Activated CD4-positive, alpha-beta T cell treated with anti-CD3 and anti-CD28 coated beads, Interleukin-2, amount 10 ng/mL, durations not matched to agents 7 days and 5 days (primary cell): Measurements from ENCODE around the gene TSNAX. TPM values are rescaled to one million over a fixed set of nuclear protein-coding genes. Genes with fewer than 3 reads are reported as not detected.

Experiments used
- CTCF ChIA-PET: fragments of 350-600 bp; sonication (Branson Sonifier 250); formaldehyde crosslinking; loops from one replicate; lab custom pipeline; 2021; ENCODE audit warnings: antibody characterized with exemption; lab: Charles Lee
- POLR2A ChIA-PET: fragments of 350-600 bp; sonication (Branson Sonifier 250); formaldehyde crosslinking; loops from one replicate; lab custom pipeline; 2021; ENCODE audit warnings: antibody characterized with exemption; lab: Charles Lee
- DNase-seq: peaks from one replicate; pipeline ENCODE4 v3.0.0-alpha.2; 2020
- H3K27ac Mint-ChIP-seq: one replicate; pipeline ENCODE4 v1.8.0; 2021; ENCODE audit warnings: mild to moderate bottlenecking, moderate library complexity, mixed read lengths
- H3K27me3 Mint-ChIP-seq: one replicate; pipeline ENCODE4 v1.8.0; 2021; ENCODE audit warnings: mixed read lengths
- H3K36me3 Mint-ChIP-seq: one replicate; pipeline ENCODE4 v1.8.0; 2021; ENCODE audit warnings: low read depth, mixed read lengths
- H3K4me1 Mint-ChIP-seq: one replicate; pipeline ENCODE4 v1.8.0; 2021; ENCODE audit warnings: mixed read lengths
- H3K4me3 Mint-ChIP-seq: one replicate; pipeline ENCODE4 v1.8.0; 2021; ENCODE audit warnings: mild to moderate bottlenecking, moderate library complexity, mixed read lengths
- H3K9me3 Mint-ChIP-seq: one replicate; pipeline ENCODE4 v1.8.0; 2021; ENCODE audit warnings: mixed read lengths
- total RNA-seq, 2 experiments: library from RNA; stranded (reverse); gene quantifications; one replicate each; pipeline ENCODE4 v1.2.3, GENCODE V29; 2021

TSNAX gene
- total RNA-seq, 2 experiments from 2014 or later = 44.5 to 49.3 TPM

GRCh38 chr1:231601824-231602672, 73.6 kb downstream of the TSNAX start:
- ChIA-PET CTCF (interaction anchor here (1.7 kb wide), 1 partner anchor 286 kb away, joined by 3 read pairs; no protein-coding TSS in a partner anchor), POLR2A (no interaction called here)
- Mint-ChIP-seq H3K4me3 (no peak overlapping the region), H3K27me3 (peaks cover 1% of the 10 kb centered on the region), H3K9me3 (no peaks in the 10 kb centered on the region), H3K27ac (no peak overlapping the region), H3K4me1 (peaks cover 16% of the 10 kb centered on the region), H3K36me3 (no peaks in the 10 kb centered on the region)
- no peak for DNase-seq

GRCh38 chr1:231602673-231602984, 74.2 kb downstream of the TSNAX start:
- Mint-ChIP-seq H3K4me1 (peaks cover 18% of the 10 kb centered on the region), H3K36me3 (no peaks in the 10 kb centered on the region), H3K4me3 (no peak overlapping the region), H3K27ac (no peak overlapping the region), H3K9me3 (no peaks in the 10 kb centered on the region), H3K27me3 (peaks cover 7% of the 10 kb centered on the region)
- DNase-seq = no peak
- POLR2A ChIA-PET = no interaction called here
- CTCF ChIA-PET = interaction anchor here (1.7 kb wide), 1 partner anchor 286 kb away, joined by 3 read pairs; no protein-coding TSS in a partner anchor

GRCh38 chr1:231603598-231604275, 75.3 kb downstream of the TSNAX start:
- CTCF ChIA-PET = interaction anchor here (0.7 to 1.7 kb wide), 8 partner anchors 8 to 266 kb away, joined by 3 to 4 read pairs (median 3); partner anchors contain the start of genes EXOC8 and SPRTN
- peaks cover 12% of the 10 kb centered on the region for H3K27me3 Mint-ChIP-seq

GRCh38 chr1:231604276-231604621, 75.8 kb downstream of the TSNAX start:
- ChIA-PET CTCF (interaction anchor here (1.7 kb wide), 1 partner anchor 74 kb away, joined by 3 read pairs; no protein-coding TSS in a partner anchor), POLR2A (no interaction called here)
- Mint-ChIP-seq H3K27ac (peak overlapping the region; percentile 88), H3K36me3 (peaks cover 1% of the 10 kb centered on the region), H3K27me3 (peaks cover 12% of the 10 kb centered on the region), H3K4me1 (peaks cover 18% of the 10 kb centered on the region), H3K4me3 (no peak overlapping the region), H3K9me3 (peaks cover 2% of the 10 kb centered on the region)
- DNase-seq = no peak

More at GRCh38 chr1:231603598-231604275, 75.3 kb downstream of the TSNAX start:
- Mint-ChIP-seq H3K4me3 (peak overlapping the region; percentile 88), H3K9me3 (no peaks in the 10 kb centered on the region), H3K36me3 (no peaks in the 10 kb centered on the region), H3K4me1 (peaks cover 18% of the 10 kb centered on the region), H3K27ac (peak overlapping the region; percentile 88)
- POLR2A ChIA-PET = no interaction called here
- DNase-seq = peak; percentile 54

- Mint-ChIP-seq H3K4me3 (no peak overlapping the region), H3K9me3 (peaks cover 2% of the 10 kb centered on the region), H3K27me3 (peaks cover 12% of the 10 kb centered on the region), H3K4me1 (peaks cover 22% of the 10 kb centered on the region), H3K36me3 (peaks cover 6% of the 10 kb centered on the region), H3K27ac (no peak overlapping the region)
- DNase-seq = no peak
- ChIA-PET POLR2A (no interaction called here), CTCF (interaction anchor here (1.5 to 1.9 kb wide), 3 partner anchors 12 to 290 kb away, joined by 6 to 9 read pairs (median 7); no protein-coding TSS in a partner anchor)
These were observed 77.0 kb downstream of the TSNAX start for GRCh38 chr1:231605149-231606100.

GRCh38 chr1:231606712-231607111, 78.2 kb downstream of the TSNAX start:
- ChIA-PET POLR2A (no interaction called here), CTCF (interaction anchor here (1.5 to 1.9 kb wide), 3 partner anchors 10 to 291 kb away, joined by 6 to 9 read pairs (median 7); no protein-coding TSS in a partner anchor)
- Mint-ChIP-seq H3K27ac (no peak overlapping the region), H3K4me3 (no peak overlapping the region), H3K36me3 (peaks cover 17% of the 10 kb centered on the region), H3K27me3 (peaks cover 14% of the 10 kb centered on the region), H3K4me1 (peaks cover 35% of the 10 kb centered on the region), H3K9me3 (peaks cover 8% of the 10 kb centered on the region)
- DNase-seq = no peak

GRCh38 chr1:231610388-231610787, 81.9 kb downstream of the TSNAX start:
- Mint-ChIP-seq H3K4me3 (no peak overlapping the region), H3K4me1 (peaks cover 57% of the 10 kb centered on the region), H3K9me3 (peaks cover 22% of the 10 kb centered on the region), H3K27ac (no peak overlapping the region), H3K27me3 (peaks cover 14% of the 10 kb centered on the region), H3K36me3 (peaks cover 35% of the 10 kb centered on the region)
- POLR2A ChIA-PET = no interaction called here
- CTCF ChIA-PET = interaction anchor here (0.5 to 2.0 kb wide), 4 partner anchors 11 to 396 kb away, joined by 3 to 4 read pairs (median 4); no protein-coding TSS in a partner anchor
- no peak for DNase-seq

- DNase-seq = no peak
- Mint-ChIP-seq H3K27me3 (peaks cover 14% of the 10 kb centered on the region), H3K4me1 (peaks cover 58% of the 10 kb centered on the region), H3K27ac (peak overlapping the region; percentile 61), H3K36me3 (peaks cover 38% of the 10 kb centered on the region), H3K9me3 (peaks cover 25% of the 10 kb centered on the region), H3K4me3 (no peak overlapping the region)
- CTCF ChIA-PET = interaction anchor here (0.5 kb wide), 1 partner anchor 396 kb away, joined by 3 read pairs; no protein-coding TSS in a partner anchor
- POLR2A ChIA-PET = no interaction called here
These were observed 82.6 kb downstream of the TSNAX start for GRCh38 chr1:231611111-231611510.

GRCh38 chr1:231611851-231612250, 83.4 kb downstream of the TSNAX start:
- Mint-ChIP-seq H3K27ac (peak overlapping the region; percentile 96), H3K4me1 (peaks cover 62% of the 10 kb centered on the region), H3K36me3 (peaks cover 42% of the 10 kb centered on the region), H3K4me3 (no peak overlapping the region), H3K9me3 (peaks cover 32% of the 10 kb centered on the region), H3K27me3 (peaks cover 14% of the 10 kb centered on the region)
- CTCF ChIA-PET = interaction anchor here (0.7 to 0.9 kb wide), 2 partner anchors 8 to 66 kb away, joined by 3 read pairs; no protein-coding TSS in a partner anchor
- DNase-seq = no peak
- POLR2A ChIA-PET = no interaction called here

GRCh38 chr1:231612393-231613089, 84.1 kb downstream of the TSNAX start:
- Mint-ChIP-seq H3K27me3 (peaks cover 8% of the 10 kb centered on the region), H3K4me1 (peaks cover 60% of the 10 kb centered on the region), H3K4me3 (peak overlapping the region; percentile 50), H3K36me3 (peaks cover 42% of the 10 kb centered on the region), H3K9me3 (peaks cover 32% of the 10 kb centered on the region), H3K27ac (peak overlapping the region; percentile 96)
- DNase-seq = peak; percentile 77
- ChIA-PET CTCF (interaction anchor here (0.7 to 1.6 kb wide), 3 partner anchors 9 to 67 kb away, joined by 3 read pairs; partner anchors contain the start of gene DISC1), POLR2A (no interaction called here)
